Lung (tissue), 12 donors: Measurements from ENCODE around the gene PPARGC1A. TPM values are rescaled to one million over a fixed set of nuclear protein-coding genes. Genes with fewer than 3 reads are reported as not detected.

Experiments used
- ATAC-seq: fragments of 200-7000 bp; cut with Tn5 transposase; one replicate; pipeline ENCODE4 v1.9.1; 2020; ENCODE audit warnings: moderate number of reproducible peaks; ENCODE audit not compliant: insufficient read depth, low FRiP score
- DNase-seq, 3 donors: peaks; one replicate each; pipeline ENCODE4 v3.0.0-alpha.2; 2013 to 2017
- H3K27ac ChIP-seq, 2 donors: one replicate each; pipeline ENCODE4 v1.5.1; 2013; ENCODE audit warnings: mild to moderate bottlenecking in 2 of 2, moderate library complexity in 2 of 2, control low read depth in 1 of 2, inconsistent platforms in 1 of 2, low read depth in 1 of 2, low read length in 1 of 2
- H3K27me3 ChIP-seq, 3 donors: one replicate each; pipeline ENCODE4 v1.5.1; 2013; ENCODE audit warnings: low read length in 2 of 3; ENCODE audit not compliant: control insufficient read depth in 3 of 3, insufficient read depth in 3 of 3
- H3K36me3 ChIP-seq, 4 donors: one replicate each; pipeline ENCODE4 v1.5.1; 2013; ENCODE audit warnings: low read length in 4 of 4, mild to moderate bottlenecking in 1 of 4, moderate library complexity in 1 of 4; ENCODE audit not compliant: control insufficient read depth in 4 of 4, insufficient read depth in 4 of 4
- H3K4me1 ChIP-seq, 5 donors: one replicate each; pipeline ENCODE4 v1.5.1; 2013; ENCODE audit warnings: low read length in 5 of 5, mild to moderate bottlenecking in 2 of 5, moderate library complexity in 1 of 5; ENCODE audit not compliant: control insufficient read depth in 5 of 5, insufficient read depth in 5 of 5
- H3K4me3 ChIP-seq: one replicate; pipeline ENCODE4 v1.5.1; 2013; ENCODE audit warnings: mild to moderate bottlenecking, control low read depth, moderate library complexity
- H3K9ac ChIP-seq, 2 donors: one replicate each; pipeline ENCODE4 v1.5.1; 2013; ENCODE audit warnings: low read length in 2 of 2, control low read depth in 1 of 2; ENCODE audit not compliant: insufficient read depth in 1 of 2
- H3K9me3 ChIP-seq, 4 donors: one replicate each; pipeline ENCODE4 v1.5.1; 2013; ENCODE audit warnings: low read length in 3 of 4, mild to moderate bottlenecking in 1 of 4, moderate library complexity in 1 of 4; ENCODE audit not compliant: control insufficient read depth in 4 of 4, insufficient read depth in 3 of 4
- CTCF ChIP-seq: IDR thresholded peaks from 2 replicates; pipeline ENCODE4 v1.5.1; 2012; ENCODE audit warnings: mild to moderate bottlenecking; ENCODE audit errors: control extremely low read depth, extremely low read depth
- WGBS, 2 donors: extraction: QIAGEN DNeasy Blood & Tissue Kit; methylation state at CpG; one replicate each; pipeline ENCODE4 v1.1.7; 2013; 5-methylcytosine and 5-hydroxymethylcytosine counted together
- polyA plus RNA-seq, 2 donors: library from polyadenylated mRNA; stranded (reverse); fragments of 200-250 nt; gene quantifications; one replicate each; pipeline ENCODE4 v1.2.1, GENCODE V29; 2013
- total RNA-seq, 2 donors: library from RNA; depleted of rRNA in 1 of 2; stranded (reverse); fragments of >200 nt in 1 of 2; gene quantifications; one replicate each; pipeline ENCODE4 v1.2.1, GENCODE V29; 2014 to 2021
- donor health status: control.
- donor health status: control.
- donor health status: Bipolar disorder and iron deficiency.
- donor health status: healthy.
- donor health status: DM: yes; HTN: yes; CAD: no.

The PPARGC1A gene
- total and polyA plus RNA-seq, 4 donors, result 1.1 to 17.9 (median 5.1) TPM

- no peak for ATAC-seq
- no peaks in the 10 kb centered on the region for H3K27me3 ChIP-seq
- TF ChIP-seq CTCF, result no peak
- DNase-seq, result peak in 1 of 3 donors; percentile 8
- peaks cover 0 to 2% (median 0%) of the 10 kb centered on the region in 4 donors for H3K9me3 ChIP-seq
- WGBS, 2 donors, result 60 to 67% methylated on average over 2 of the region's 2 CpGs
- no peaks in the 10 kb centered on the region for H3K36me3 ChIP-seq
- H3K4me3 ChIP-seq, result no peak overlapping the region
- H3K9ac ChIP-seq, result no peak overlapping the region
- H3K4me1 ChIP-seq, result peaks cover 0 to 12% (median 3%) of the 10 kb centered on the region in 5 donors
- H3K27ac ChIP-seq, result peak overlapping the region in 1 of 2 donors; percentile 81
These were observed 41.6 kb upstream of the PPARGC1A start for GRCh38 chr4:23931489-23931830.

- H3K9me3 ChIP-seq, result peaks cover 0 to 2% (median 0%) of the 10 kb centered on the region in 4 donors
- 49 to 58% methylated on average over 10 of the region's 10 CpGs for WGBS, 2 donors
- H3K27ac ChIP-seq, result peak overlapping the region in 1 of 2 donors; percentile 91
- TF ChIP-seq CTCF, result no peak
- no peaks in the 10 kb centered on the region for H3K36me3 ChIP-seq
- peaks cover 0 to 12% (median 3%) of the 10 kb centered on the region in 5 donors for H3K4me1 ChIP-seq
- peak; percentile 10 for ATAC-seq
- peak; percentile 72 to 79 (median 76) for DNase-seq
- no peaks in the 10 kb centered on the region for H3K27me3 ChIP-seq
- H3K9ac ChIP-seq, result no peak overlapping the region
- H3K4me3 ChIP-seq, result no peak overlapping the region
These were observed 41.1 kb upstream of the PPARGC1A start for GRCh38 chr4:23930750-23931488.

- no peaks in the 10 kb centered on the region for H3K36me3 ChIP-seq
- WGBS, 2 donors, result 87 to 89% methylated on average over 3 of the region's 3 CpGs
- no peak for TF ChIP-seq CTCF
- H3K4me1 ChIP-seq, result peaks cover 0 to 12% (median 3%) of the 10 kb centered on the region in 5 donors
- no peaks in the 10 kb centered on the region for H3K9me3 ChIP-seq
- H3K4me3 ChIP-seq, result no peak overlapping the region
- no peak overlapping the region for H3K9ac ChIP-seq
- no peak for ATAC-seq
- no peak for DNase-seq
- no peaks in the 10 kb centered on the region for H3K27me3 ChIP-seq
- peak overlapping the region in 1 of 2 donors; percentile 84 for H3K27ac ChIP-seq
These were observed 39.4 kb upstream of the PPARGC1A start for GRCh38 chr4:23929248-23929647.
